Stimulated activated naive CD8-positive, alpha-beta T cell treated with anti-CD3 and anti-CD28 coated beads, Interleukin-15, amount 100 ng/mL, for 72 hours (primary cell): ENCODE measurements around the gene CATSPERB.
"Not testable (repeated sequence)": the region's sequence is repeated elsewhere in the genome, so short reads cannot be mapped to it uniquely, and the experiment has no call there.

Source experiments
- ATAC-seq: fragments of 150-1000 bp; cut with Tn5 transposase; 2 replicates; pipeline ENCODE4 v1.10.0; 2021; ENCODE audit warnings: mild to moderate bottlenecking, moderate library complexity
- DNase-seq, 2 donors: peaks; one replicate each; pipeline ENCODE4 v3.0.0; 2021 to 2022
- H3K27ac Mint-ChIP-seq, 2 donors: one replicate each; pipeline ENCODE4 v1.8.0; 2022; ENCODE audit warnings: mild to moderate bottlenecking in 2 of 2, mixed read lengths in 2 of 2, moderate library complexity in 2 of 2
- H3K27me3 Mint-ChIP-seq: one replicate; pipeline ENCODE4 v1.8.0; 2022; ENCODE audit warnings: mixed read lengths
- H3K4me1 Mint-ChIP-seq: one replicate; pipeline ENCODE4 v1.8.0; 2022; ENCODE audit warnings: mild to moderate bottlenecking, mixed read lengths
- H3K4me3 Mint-ChIP-seq, 2 donors: one replicate each; pipeline ENCODE4 v1.8.0; 2022; ENCODE audit warnings: mild to moderate bottlenecking in 2 of 2, mixed read lengths in 2 of 2, moderate library complexity in 1 of 2
- H3K9me3 Mint-ChIP-seq, 2 donors: one replicate each; pipeline ENCODE4 v1.8.0; 2022; ENCODE audit warnings: mixed read lengths in 2 of 2

Gene CATSPERB

GRCh38 chr14:91545946-91546716, 185.8 kb downstream of the CATSPERB start:
- DNase-seq (no peak), ATAC-seq (no peak)
- Mint-ChIP-seq H3K27me3 (peaks cover 9% of the 10 kb centered on the region), H3K27ac (no peak overlapping the region), H3K4me1 (no peaks in the 10 kb centered on the region), H3K9me3 (peaks cover 14% of the 10 kb centered on the region in 2 donors), H3K4me3 (no peak overlapping the region)

- Mint-ChIP-seq H3K27me3 (peaks cover 9% of the 10 kb centered on the region), H3K4me1 (no peaks in the 10 kb centered on the region), H3K27ac (no peak overlapping the region), H3K4me3 (no peak overlapping the region), H3K9me3 (peaks cover 19 to 24% of the 10 kb centered on the region in 2 donors)
- ATAC-seq, result no peak
- no peak for DNase-seq
These were observed 186.7 kb downstream of the CATSPERB start for GRCh38 chr14:91545204-91545603.

GRCh38 chr14:91536327-91536726, 195.6 kb downstream of the CATSPERB start:
- H3K9me3 Mint-ChIP-seq, result peaks cover 8 to 30% of the 10 kb centered on the region in 2 donors
- H3K4me1 Mint-ChIP-seq, result no peaks in the 10 kb centered on the region
- no peak overlapping the region for H3K27ac Mint-ChIP-seq
- DNase-seq (no peak), ATAC-seq (no peak)
- no peak overlapping the region for H3K4me3 Mint-ChIP-seq
- no peaks in the 10 kb centered on the region for H3K27me3 Mint-ChIP-seq

DNA sequence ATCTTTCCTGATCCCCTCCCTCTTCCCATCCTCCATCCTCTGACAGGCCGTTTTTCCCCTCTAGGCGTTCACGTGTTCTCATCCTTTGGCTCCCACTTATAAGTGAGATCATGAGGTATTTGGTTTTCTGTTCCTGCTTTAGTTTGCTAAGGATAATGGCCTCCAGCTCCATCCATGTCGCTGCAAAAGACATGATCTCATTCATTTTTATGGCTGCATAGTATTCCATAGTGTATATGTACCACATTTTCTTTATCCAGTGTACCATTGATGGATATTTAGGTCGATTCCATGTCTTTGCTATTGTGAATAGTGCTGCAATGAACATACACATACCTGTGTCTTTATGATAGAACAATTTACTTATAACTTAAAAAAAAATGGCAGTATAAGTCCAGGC, 197.8 kb downstream of the CATSPERB start:
- not testable (repeated sequence) for ATAC-seq, H3K27me3 Mint-ChIP-seq, H3K9me3 Mint-ChIP-seq, H3K27ac Mint-ChIP-seq, H3K4me3 Mint-ChIP-seq, DNase-seq, H3K4me1 Mint-ChIP-seq

DNA sequence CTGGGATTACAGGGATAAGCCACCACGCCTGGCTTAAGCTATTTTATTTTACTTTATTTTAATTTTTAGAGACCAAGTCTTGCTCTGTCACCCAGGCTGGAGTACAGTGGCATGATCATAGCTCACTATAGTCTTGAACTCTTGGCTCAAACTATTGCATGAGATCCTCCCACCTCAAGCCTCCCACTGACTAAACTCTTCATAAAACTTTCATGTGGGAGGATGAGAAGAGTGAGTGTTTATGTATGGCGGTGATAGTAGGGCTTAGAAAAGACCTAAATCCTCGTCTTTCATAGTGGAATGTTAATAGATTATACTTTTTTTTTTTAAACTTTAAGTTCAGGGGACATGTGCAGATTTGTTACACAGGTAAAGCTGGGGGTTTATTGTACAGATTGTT, 198.3 kb downstream of the CATSPERB start:
- Mint-ChIP-seq H3K4me1 (no peaks in the 10 kb centered on the region), H3K27ac (no peak overlapping the region), H3K4me3 (no peak overlapping the region), H3K27me3 (no peaks in the 10 kb centered on the region), H3K9me3 (peaks cover 0 to 5% of the 10 kb centered on the region in 2 donors)
- no peak for ATAC-seq
- DNase-seq, result no peak
